Neutrophil (primary cell): Measurements from ENCODE around the gene GLDC.

ENCODE experiments used
- H3K27ac ChIP-seq: fragments of 200-600 bp; sonication (generic); 2 replicates; pipeline ENCODE4 v1.5.1; 2016; ENCODE audit warnings: mild to moderate bottlenecking, moderate library complexity
- H3K27me3 ChIP-seq: fragments of 200-600 bp; sonication (generic); 2 replicates; pipeline ENCODE4 v1.6.0; 2016; ENCODE audit warnings: mild to moderate bottlenecking
- H3K36me3 ChIP-seq: fragments of 200-600 bp; sonication (generic); 2 replicates; pipeline ENCODE4 v1.5.1; 2017
- H3K4me1 ChIP-seq, 2 experiments: fragments of 200-600 bp in 1 of 2; sonication (generic) in 1 of 2; 1 replicate in 1 of 2; 2 replicates in 1 of 2; pipeline versions ENCODE4 v1.5.1 to v1.6.1; 2013 to 2016; ENCODE audit warnings: low read depth in 1 of 2, low read length in 1 of 2, mild to moderate bottlenecking in 1 of 2, moderate library complexity in 1 of 2; ENCODE audit not compliant: control insufficient read depth in 1 of 2, insufficient read depth in 1 of 2
- H3K4me3 ChIP-seq, 2 experiments: fragments of 200-600 bp in 1 of 2; sonication (generic) in 1 of 2; 1 replicate in 1 of 2; 2 replicates in 1 of 2; pipeline ENCODE4 v1.5.1; 2013 to 2016; ENCODE audit warnings: low read depth in 1 of 2, low read length in 1 of 2, mild to moderate bottlenecking in 1 of 2, moderate library complexity in 1 of 2
- H3K9me3 ChIP-seq: fragments of 200-600 bp; sonication (generic); 2 replicates; pipeline ENCODE4 v1.5.1; 2016
- TF ChIP-seq, protein P1 (sequence below): fragments of 200-600 bp; sonication (generic); IDR thresholded peaks from 2 replicates; pipeline ENCODE4 v1.5.1; 2016; ENCODE audit warnings: antibody characterized with exemption

GLDC gene

GRCh38 chr9:6686396-6686795 is 40.9 kb upstream of the GLDC start:
- H3K4me3 ChIP-seq, result no peak overlapping the region
- H3K9me3 ChIP-seq, result no peaks in the 10 kb centered on the region
- TF ChIP-seq, protein P1, sequence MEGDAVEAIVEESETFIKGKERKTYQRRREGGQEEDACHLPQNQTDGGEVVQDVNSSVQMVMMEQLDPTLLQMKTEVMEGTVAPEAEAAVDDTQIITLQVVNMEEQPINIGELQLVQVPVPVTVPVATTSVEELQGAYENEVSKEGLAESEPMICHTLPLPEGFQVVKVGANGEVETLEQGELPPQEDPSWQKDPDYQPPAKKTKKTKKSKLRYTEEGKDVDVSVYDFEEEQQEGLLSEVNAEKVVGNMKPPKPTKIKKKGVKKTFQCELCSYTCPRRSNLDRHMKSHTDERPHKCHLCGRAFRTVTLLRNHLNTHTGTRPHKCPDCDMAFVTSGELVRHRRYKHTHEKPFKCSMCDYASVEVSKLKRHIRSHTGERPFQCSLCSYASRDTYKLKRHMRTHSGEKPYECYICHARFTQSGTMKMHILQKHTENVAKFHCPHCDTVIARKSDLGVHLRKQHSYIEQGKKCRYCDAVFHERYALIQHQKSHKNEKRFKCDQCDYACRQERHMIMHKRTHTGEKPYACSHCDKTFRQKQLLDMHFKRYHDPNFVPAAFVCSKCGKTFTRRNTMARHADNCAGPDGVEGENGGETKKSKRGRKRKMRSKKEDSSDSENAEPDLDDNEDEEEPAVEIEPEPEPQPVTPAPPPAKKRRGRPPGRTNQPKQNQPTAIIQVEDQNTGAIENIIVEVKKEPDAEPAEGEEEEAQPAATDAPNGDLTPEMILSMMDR, result no peak
- H3K27ac ChIP-seq, result no peak overlapping the region
- H3K4me1 ChIP-seq, result no peaks in the 10 kb centered on the region
- no peaks in the 10 kb centered on the region for H3K36me3 ChIP-seq
- no peaks in the 10 kb centered on the region for H3K27me3 ChIP-seq

DNA sequence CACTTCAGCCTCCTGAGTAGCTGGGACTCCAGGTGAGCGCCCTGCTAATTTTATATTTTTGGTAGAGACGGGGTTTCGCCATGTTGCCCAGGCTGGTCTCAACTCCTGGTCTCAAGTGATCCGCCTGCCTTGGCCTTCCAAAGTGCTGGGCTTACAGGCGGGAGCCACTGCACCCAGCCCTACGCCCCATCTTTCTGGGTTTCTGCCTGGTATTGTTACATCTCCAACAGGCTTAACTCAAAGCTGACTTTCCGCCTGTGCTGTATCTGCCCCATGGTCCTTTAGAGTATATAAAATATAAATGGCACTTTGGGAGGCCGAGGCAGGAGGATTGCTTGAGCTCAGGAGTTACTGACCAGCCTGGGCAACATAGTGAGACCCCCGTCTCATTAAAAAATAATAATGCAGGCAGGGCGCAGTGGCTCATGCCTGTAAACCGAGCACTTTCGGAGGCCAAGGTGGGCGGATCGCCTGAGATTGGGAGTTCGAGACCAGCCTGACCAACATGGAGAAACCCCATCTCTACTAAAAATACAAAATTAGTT is 36.5 kb upstream of the GLDC start:
- TF ChIP-seq, protein P1, result no peak
- H3K4me1 ChIP-seq, result peaks cover 8 to 10% of the 10 kb centered on the region in 2 experiments
- no peaks in the 10 kb centered on the region for H3K27me3 ChIP-seq
- no peaks in the 10 kb centered on the region for H3K9me3 ChIP-seq
- H3K36me3 ChIP-seq, result no peaks in the 10 kb centered on the region
- peak overlapping the region; percentile 85 to 92 for H3K4me3 ChIP-seq
- peak overlapping the region; percentile 79 for H3K27ac ChIP-seq

DNA sequence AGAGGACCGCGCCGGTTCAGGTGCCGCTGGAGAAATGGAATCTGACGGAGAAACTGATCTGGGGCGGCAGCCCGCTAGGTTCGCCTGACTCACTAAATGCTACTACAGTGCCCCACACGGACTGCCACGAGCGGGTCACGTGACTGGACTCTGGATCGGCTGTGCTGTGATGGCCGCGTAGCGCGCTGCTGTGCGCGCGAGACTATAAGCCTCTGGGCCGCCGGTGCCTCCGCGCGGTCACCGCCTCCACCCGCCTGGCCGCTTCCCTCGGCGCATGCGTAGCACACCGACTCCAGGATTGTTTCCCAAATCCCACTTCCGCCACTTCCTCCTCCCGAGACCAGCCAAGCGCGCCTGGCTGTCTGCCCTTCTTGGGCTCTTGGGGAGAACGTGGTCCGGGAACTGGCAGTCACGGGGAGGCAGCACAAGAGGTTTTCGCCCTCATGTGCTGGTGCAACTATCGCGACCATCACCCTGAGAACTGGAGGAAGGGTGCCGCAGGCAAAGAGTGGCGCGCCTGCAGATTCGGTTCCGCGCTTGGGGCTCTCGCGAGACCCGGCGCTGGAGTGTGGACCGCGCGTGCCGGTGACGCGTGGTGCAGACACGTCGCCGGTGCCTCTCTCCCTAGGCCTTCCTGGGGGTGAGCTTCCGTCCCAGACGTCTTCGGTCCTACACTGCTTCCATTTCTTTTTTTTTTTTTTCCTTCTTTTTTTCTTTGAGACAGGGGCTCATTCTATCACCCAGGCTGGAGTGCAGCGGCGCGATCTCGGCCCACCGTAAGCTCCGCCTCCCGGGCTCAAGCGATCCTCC is 35.8 kb upstream of the GLDC start:
- TF ChIP-seq, protein P1, result no peak
- Histone ChIP-seq H3K27ac (peak overlapping the region; percentile 79), H3K36me3 (no peaks in the 10 kb centered on the region)

GRCh38 chr9:6680797-6681146 is 35.2 kb upstream of the GLDC start:
- Histone ChIP-seq H3K27me3 (no peaks in the 10 kb centered on the region), H3K9me3 (no peaks in the 10 kb centered on the region), H3K27ac (peak overlapping the region; percentile 79), H3K36me3 (no peaks in the 10 kb centered on the region), H3K4me3 (peak overlapping the region; percentile 85 to 92), H3K4me1 (peaks cover 8 to 10% of the 10 kb centered on the region in 2 experiments)
- TF ChIP-seq, protein P1, result no peak

More for the DNA sequence above, 35.8 kb upstream of the GLDC start:
- H3K4me1 ChIP-seq, result peaks cover 8 to 10% of the 10 kb centered on the region in 2 experiments
- peak overlapping the region; percentile 85 to 92 for H3K4me3 ChIP-seq
- H3K9me3 ChIP-seq, result no peaks in the 10 kb centered on the region
- H3K27me3 ChIP-seq, result no peaks in the 10 kb centered on the region

- Histone ChIP-seq H3K9me3 (no peaks in the 10 kb centered on the region), H3K27me3 (no peaks in the 10 kb centered on the region), H3K4me1 (peaks cover 8 to 10% of the 10 kb centered on the region in 2 experiments), H3K4me3 (no peak overlapping the region), H3K27ac (no peak overlapping the region), H3K36me3 (no peaks in the 10 kb centered on the region)
- TF ChIP-seq, protein P1, result no peak
Observed at GRCh38 chr9:6677803-6678202, 32.3 kb upstream of the GLDC start.
